SK-N-MC (cell line): Measurements from ENCODE around the gene ZNF74.

ENCODE experiments used
- DNase-seq: peaks from one replicate; pipeline ENCODE4 v3.0.0-alpha.2; 2011; ENCODE audit warnings: low read depth, low spot score
- H3K27ac ChIP-seq: fragments of 200-600 bp; sonication (generic); 2 replicates; pipeline ENCODE4 v1.5.1; 2016; ENCODE audit warnings: mixed run types
- H3K36me3 ChIP-seq: fragments of 200-600 bp; sonication (generic); 2 replicates; pipeline ENCODE4 v1.6.1; 2017; ENCODE audit warnings: antibody characterized with exemption, low read length, mixed read lengths; ENCODE audit not compliant: insufficient read depth
- H3K4me3 ChIP-seq: fragments of 200-600 bp; sonication (generic); 2 replicates; pipeline ENCODE4 v1.5.1; 2016
- H3K9ac ChIP-seq: fragments of 200-600 bp; sonication (generic); 2 replicates; pipeline ENCODE4 v1.8.0; 2017; ENCODE audit warnings: mixed run types, mixed read lengths; ENCODE audit not compliant: insufficient read length
- H3K9me3 ChIP-seq: fragments of 200-600 bp; sonication (generic); 2 replicates; pipeline ENCODE4 v1.6.1; 2017; ENCODE audit warnings: low read depth, mild to moderate bottlenecking, antibody characterized with exemption, low read length, moderate library complexity, mixed read lengths
- EZH2 ChIP-seq: fragments of 200-600 bp; sonication (generic); IDR thresholded peaks from one replicate; pipeline ENCODE4 v1.6.1; 2017; ENCODE audit warnings: antibody characterized with exemption
- FOXP2 ChIP-seq: optimal IDR thresholded peaks from 2 replicates; pipeline ENCODE3; 2011; ENCODE audit warnings: mild to moderate bottlenecking, moderate library complexity; ENCODE audit not compliant: insufficient read depth; ENCODE audit errors: extremely low read length, control extremely low read depth
- POLR2AphosphoS5 ChIP-seq: IDR thresholded peaks from 2 replicates; pipeline ENCODE4 v1.6.1; 2012; ENCODE audit warnings: mild to moderate bottlenecking, low read depth, low read length, borderline replicate concordance

The ZNF74 gene

GRCh38 chr22:20433686-20434241 lies 39.8 kb downstream of the ZNF74 start:
- no peaks in the 10 kb centered on the region for H3K9me3 ChIP-seq
- no peak overlapping the region for H3K4me3 ChIP-seq
- H3K36me3 ChIP-seq: no peaks in the 10 kb centered on the region
- TF ChIP-seq EZH2: no peak
- no peak for TF ChIP-seq FOXP2
- TF ChIP-seq POLR2AphosphoS5: no peak
- no peak overlapping the region for H3K9ac ChIP-seq
- DNase-seq: no peak
- H3K27ac ChIP-seq: no peak overlapping the region

GRCh38 chr22:20434264-20434751 lies 40.4 kb downstream of the ZNF74 start:
- no peaks in the 10 kb centered on the region for H3K9me3 ChIP-seq
- no peak overlapping the region for H3K9ac ChIP-seq
- H3K27ac ChIP-seq: no peak overlapping the region
- no peak for DNase-seq
- H3K4me3 ChIP-seq: no peak overlapping the region
- TF ChIP-seq POLR2AphosphoS5 (no peak), EZH2 (no peak), FOXP2 (no peak)
- H3K36me3 ChIP-seq: no peaks in the 10 kb centered on the region

- no peaks in the 10 kb centered on the region for H3K9me3 ChIP-seq
- H3K36me3 ChIP-seq: no peaks in the 10 kb centered on the region
- no peak overlapping the region; the same call in 1 of the 2 replicates for H3K27ac ChIP-seq
- TF ChIP-seq EZH2: no peak
- no peak for DNase-seq
- H3K4me3 ChIP-seq: no peak overlapping the region
- H3K9ac ChIP-seq: no peak overlapping the region
These were observed 40.8 kb downstream of the ZNF74 start for GRCh38 chr22:20434773-20435172.

- peak overlapping the region; percentile 82 for H3K4me3 ChIP-seq
- DNase-seq: no peak
- H3K9me3 ChIP-seq: no peaks in the 10 kb centered on the region
- no peak for TF ChIP-seq EZH2
- no peak for TF ChIP-seq POLR2AphosphoS5
- TF ChIP-seq FOXP2: no peak
- H3K36me3 ChIP-seq: no peaks in the 10 kb centered on the region
- peak overlapping the region; percentile 66 for H3K9ac ChIP-seq
- H3K27ac ChIP-seq: peak overlapping the region; percentile 62
These were observed 41.7 kb downstream of the ZNF74 start for GRCh38 chr22:20435436-20436306.

GRCh38 chr22:20436307-20436767 lies 42.4 kb downstream of the ZNF74 start:
- no peak for DNase-seq
- H3K9me3 ChIP-seq: no peaks in the 10 kb centered on the region
- H3K9ac ChIP-seq: peak overlapping the region; percentile 66
- H3K4me3 ChIP-seq: peak overlapping the region; percentile 82
- no peak for TF ChIP-seq FOXP2
- TF ChIP-seq POLR2AphosphoS5: no peak
- TF ChIP-seq EZH2: no peak
- H3K36me3 ChIP-seq: no peaks in the 10 kb centered on the region
- H3K27ac ChIP-seq: peak overlapping the region; percentile 62

GRCh38 chr22:20436768-20437612 lies 43.0 kb downstream of the ZNF74 start:
- no peak for DNase-seq
- Histone ChIP-seq H3K36me3 (no peaks in the 10 kb centered on the region), H3K4me3 (peak overlapping the region; percentile 82), H3K27ac (no peak overlapping the region), H3K9ac (peak overlapping the region; percentile 65), H3K9me3 (no peaks in the 10 kb centered on the region)
- TF ChIP-seq EZH2: no peak
- no peak; the same call in 1 of the 2 replicates for TF ChIP-seq POLR2AphosphoS5
- TF ChIP-seq FOXP2: no peak

GRCh38 chr22:20437613-20438426 lies 43.9 kb downstream of the ZNF74 start, which contains the start of gene SCARF2:
SCARF2 (minus strand) TSS chr22:20437825; CDS start chr22:20437754, 71 bp downstream.
- H3K27ac ChIP-seq: no peak within 1 kb of the TSS
- H3K9me3 ChIP-seq: no peaks in the 10 kb centered on the region
- H3K9ac ChIP-seq: peak within 1 kb of the TSS; percentile 65
- DNase-seq: no peak
- peak within 1 kb of the TSS; percentile 82 for H3K4me3 ChIP-seq
- 0 out of 2 replicates have a peak, but pooled peaks cover 2% of the 10 kb centered on the region for H3K36me3 ChIP-seq
- TF ChIP-seq FOXP2: no peak
- no peak for TF ChIP-seq EZH2
- 0 out of 2 replicates have a peak, but pooled peaks have one; percentile 8 for TF ChIP-seq POLR2AphosphoS5

GRCh38 chr22:20438427-20438677 lies 44.4 kb downstream of the ZNF74 start:
- peak overlapping the region; percentile 65 for H3K9ac ChIP-seq
- H3K9me3 ChIP-seq: no peaks in the 10 kb centered on the region
- H3K36me3 ChIP-seq: 0 out of 2 replicates have a peak, but pooled peaks cover 2% of the 10 kb centered on the region
- TF ChIP-seq POLR2AphosphoS5: no peak
- no peak for TF ChIP-seq EZH2
- TF ChIP-seq FOXP2: no peak
- no peak for DNase-seq
- no peak overlapping the region for H3K27ac ChIP-seq
- H3K4me3 ChIP-seq: peak overlapping the region; percentile 82
